Panc1 (cell line): Measurements from ENCODE around the gene HBS1L. TPM values are rescaled to one million over a fixed set of nuclear protein-coding genes. Genes with fewer than 3 reads are reported as not detected.

ENCODE experiments used
- ATAC-seq: fragments of 200-7000 bp; cut with Tn5 transposase; 2 replicates; pipeline ENCODE4 v1.9.1; 2020; ENCODE audit warnings: mild to moderate bottlenecking, moderate library complexity
- BruUV-seq: library from RNA; stranded (reverse); fragments of 400-500 nt; replicated peaks from 2 replicates; lab custom pipeline; 2021; lab: Mats Ljungman, UMichigan
- CTCF ChIA-PET: fragments of 300-600 bp; sonication (Branson Sonifier 250); formaldehyde crosslinking; loops from one replicate; lab custom pipeline; 2022; ENCODE audit warnings: antibody characterized with exemption; lab: Charles Lee
- POLR2A ChIA-PET: fragments of 300-600 bp; sonication (Branson Sonifier 250); formaldehyde crosslinking; loops from one replicate; lab custom pipeline; 2022; ENCODE audit warnings: antibody characterized with exemption; lab: Charles Lee
- DNase-seq: peaks from one replicate; pipeline ENCODE4 v3.0.0-alpha.2; 2010; ENCODE audit warnings: low read depth, low spot score
- H3K27ac ChIP-seq: 2 replicates; pipeline ENCODE4 v1.5.1; 2011; ENCODE audit warnings: mild to moderate bottlenecking, low read length, inconsistent platforms
- H3K27me3 ChIP-seq: fragments of 200-500 bp; sonication (Bioruptor generic); 2 replicates; pipeline ENCODE4 v1.6.0; 2014; ENCODE audit warnings: low read length, inconsistent platforms; ENCODE audit not compliant: control insufficient read depth, insufficient read depth
- H3K36me3 ChIP-seq: fragments of 200-500 bp; sonication (Bioruptor generic); 2 replicates; pipeline ENCODE4 v1.5.1; 2014; ENCODE audit warnings: inconsistent platforms, mild to moderate bottlenecking, low read length, moderate library complexity; ENCODE audit not compliant: control insufficient read depth, insufficient read depth
- H3K4me1 ChIP-seq: 2 replicates; pipeline ENCODE4 v1.5.1; 2011; ENCODE audit warnings: inconsistent platforms, mild to moderate bottlenecking, low read length, moderate library complexity; ENCODE audit not compliant: control insufficient read depth, insufficient read depth
- H3K4me3 ChIP-seq, 2 experiments: 2 replicates each; pipeline ENCODE4 v1.5.1; 2011 to 2012; ENCODE audit warnings: low read depth in 2 of 2, low read length in 2 of 2, mild to moderate bottlenecking in 2 of 2, inconsistent platforms in 1 of 2, moderate library complexity in 1 of 2
- H3K9me3 ChIP-seq: fragments of 200-500 bp; sonication (Bioruptor generic); 2 replicates; pipeline ENCODE4 v1.5.1; 2014; ENCODE audit warnings: low read depth, mild to moderate bottlenecking, inconsistent platforms, low read length, moderate library complexity; ENCODE audit not compliant: control insufficient read depth, insufficient read depth
- POLR2AphosphoS5 ChIP-seq: IDR thresholded peaks from 2 replicates; pipeline ENCODE4 v1.6.1; 2012; ENCODE audit warnings: mild to moderate bottlenecking, low read depth, low read length, moderate library complexity
- SIN3A ChIP-seq: IDR thresholded peaks from 2 replicates; pipeline ENCODE4 v1.6.1; 2012; ENCODE audit warnings: low read depth, mild to moderate bottlenecking, low read length, moderate library complexity, borderline replicate concordance; ENCODE audit not compliant: insufficient read depth
- TCF7L2 ChIP-seq: IDR thresholded peaks from 2 replicates; pipeline ENCODE4 v1.6.1; 2011; ENCODE audit warnings: mild to moderate bottlenecking, low read depth, low read length, inconsistent platforms
- in situ Hi-C: cut with HindIII; loops from 2 replicates; pipeline ENCODE4 v1.10.0; 2016; ENCODE audit warnings: low sequenced_read_pairs, low pct_unique_long_range_greater_than_20kb
- intact Hi-C: fragments of 100-400 bp; cut with micrococcal nuclease; formaldehyde crosslinking; loops from one replicate; pipeline ENCODE4 v1.10.0; 2022; ENCODE audit not compliant: unreplicated experiment
- total RNA-seq: library from RNA; stranded (reverse); gene quantifications from one replicate; pipeline ENCODE4 v1.2.1, GENCODE V29; 2021; ENCODE audit not compliant: unreplicated experiment
- TF ChIP-seq, protein P1 (sequence below): fragments of 450-650 bp; IDR thresholded peaks from 2 replicates; pipeline ENCODE4 v1.5.1; 2017; ENCODE audit warnings: mild to moderate bottlenecking
- TF ChIP-seq, protein P2 (sequence below), 2 experiments: IDR thresholded peaks; 2 replicates each; pipeline ENCODE4 v1.6.1; 2011 to 2012; ENCODE audit warnings: low read depth in 2 of 2, control low read depth in 1 of 2, low read length in 1 of 2, mild to moderate bottlenecking in 1 of 2, moderate library complexity in 1 of 2; ENCODE audit not compliant: insufficient read depth in 1 of 2

HBS1L gene
- total RNA-seq, 1 experiment from 2014 or later, result 79.2 TPM

DNA sequence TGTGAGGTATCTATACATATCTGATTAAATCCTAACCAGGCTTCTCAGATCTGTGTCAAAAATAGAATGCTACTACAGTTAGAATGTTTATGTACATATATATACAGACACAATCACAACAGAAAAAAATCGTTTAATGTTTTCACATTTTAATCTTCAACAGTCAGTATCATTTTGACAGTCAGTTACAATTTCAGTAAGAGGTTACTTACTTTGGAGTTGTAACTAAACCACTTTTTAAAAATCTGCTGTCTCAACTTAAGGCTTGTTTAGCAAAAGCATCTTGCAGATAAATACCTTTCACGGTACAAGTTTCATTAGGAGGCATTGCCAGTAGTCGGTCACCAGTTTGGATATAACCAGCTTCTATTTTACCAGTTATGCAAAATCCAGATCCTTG lies 72.5 kb downstream of the HBS1L start:
- in situ Hi-C loops (no loop called here), intact Hi-C loops (no loop called here)
- ATAC-seq (no peak), DNase-seq (no peak)
- no peaks in the 10 kb centered on the region for H3K4me1 ChIP-seq
- CTCF ChIA-PET, result no interaction called here
- H3K4me3 ChIP-seq, result no peak overlapping the region
- H3K27me3 ChIP-seq, result no peaks in the 10 kb centered on the region
- peaks cover 40% of the 10 kb centered on the region for H3K36me3 ChIP-seq
- TF ChIP-seq POLR2AphosphoS5 (no peak), SIN3A (no peak), TCF7L2 (no peak)
- TF ChIP-seq, protein P1, sequence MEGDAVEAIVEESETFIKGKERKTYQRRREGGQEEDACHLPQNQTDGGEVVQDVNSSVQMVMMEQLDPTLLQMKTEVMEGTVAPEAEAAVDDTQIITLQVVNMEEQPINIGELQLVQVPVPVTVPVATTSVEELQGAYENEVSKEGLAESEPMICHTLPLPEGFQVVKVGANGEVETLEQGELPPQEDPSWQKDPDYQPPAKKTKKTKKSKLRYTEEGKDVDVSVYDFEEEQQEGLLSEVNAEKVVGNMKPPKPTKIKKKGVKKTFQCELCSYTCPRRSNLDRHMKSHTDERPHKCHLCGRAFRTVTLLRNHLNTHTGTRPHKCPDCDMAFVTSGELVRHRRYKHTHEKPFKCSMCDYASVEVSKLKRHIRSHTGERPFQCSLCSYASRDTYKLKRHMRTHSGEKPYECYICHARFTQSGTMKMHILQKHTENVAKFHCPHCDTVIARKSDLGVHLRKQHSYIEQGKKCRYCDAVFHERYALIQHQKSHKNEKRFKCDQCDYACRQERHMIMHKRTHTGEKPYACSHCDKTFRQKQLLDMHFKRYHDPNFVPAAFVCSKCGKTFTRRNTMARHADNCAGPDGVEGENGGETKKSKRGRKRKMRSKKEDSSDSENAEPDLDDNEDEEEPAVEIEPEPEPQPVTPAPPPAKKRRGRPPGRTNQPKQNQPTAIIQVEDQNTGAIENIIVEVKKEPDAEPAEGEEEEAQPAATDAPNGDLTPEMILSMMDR, result no peak
- TF ChIP-seq, protein P2, sequence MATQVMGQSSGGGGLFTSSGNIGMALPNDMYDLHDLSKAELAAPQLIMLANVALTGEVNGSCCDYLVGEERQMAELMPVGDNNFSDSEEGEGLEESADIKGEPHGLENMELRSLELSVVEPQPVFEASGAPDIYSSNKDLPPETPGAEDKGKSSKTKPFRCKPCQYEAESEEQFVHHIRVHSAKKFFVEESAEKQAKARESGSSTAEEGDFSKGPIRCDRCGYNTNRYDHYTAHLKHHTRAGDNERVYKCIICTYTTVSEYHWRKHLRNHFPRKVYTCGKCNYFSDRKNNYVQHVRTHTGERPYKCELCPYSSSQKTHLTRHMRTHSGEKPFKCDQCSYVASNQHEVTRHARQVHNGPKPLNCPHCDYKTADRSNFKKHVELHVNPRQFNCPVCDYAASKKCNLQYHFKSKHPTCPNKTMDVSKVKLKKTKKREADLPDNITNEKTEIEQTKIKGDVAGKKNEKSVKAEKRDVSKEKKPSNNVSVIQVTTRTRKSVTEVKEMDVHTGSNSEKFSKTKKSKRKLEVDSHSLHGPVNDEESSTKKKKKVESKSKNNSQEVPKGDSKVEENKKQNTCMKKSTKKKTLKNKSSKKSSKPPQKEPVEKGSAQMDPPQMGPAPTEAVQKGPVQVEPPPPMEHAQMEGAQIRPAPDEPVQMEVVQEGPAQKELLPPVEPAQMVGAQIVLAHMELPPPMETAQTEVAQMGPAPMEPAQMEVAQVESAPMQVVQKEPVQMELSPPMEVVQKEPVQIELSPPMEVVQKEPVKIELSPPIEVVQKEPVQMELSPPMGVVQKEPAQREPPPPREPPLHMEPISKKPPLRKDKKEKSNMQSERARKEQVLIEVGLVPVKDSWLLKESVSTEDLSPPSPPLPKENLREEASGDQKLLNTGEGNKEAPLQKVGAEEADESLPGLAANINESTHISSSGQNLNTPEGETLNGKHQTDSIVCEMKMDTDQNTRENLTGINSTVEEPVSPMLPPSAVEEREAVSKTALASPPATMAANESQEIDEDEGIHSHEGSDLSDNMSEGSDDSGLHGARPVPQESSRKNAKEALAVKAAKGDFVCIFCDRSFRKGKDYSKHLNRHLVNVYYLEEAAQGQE (IDR thresholded peaks at IDR 0.05; ENCODE audit: insufficient read depth in 1 of 2, low read depth in 2 of 2, low read length in 1 of 2), result no peak
- no TSS peak for BruUV-seq
- no peak overlapping the region for H3K27ac ChIP-seq
- POLR2A ChIA-PET, result no interaction called here
- no peaks in the 10 kb centered on the region for H3K9me3 ChIP-seq

DNA sequence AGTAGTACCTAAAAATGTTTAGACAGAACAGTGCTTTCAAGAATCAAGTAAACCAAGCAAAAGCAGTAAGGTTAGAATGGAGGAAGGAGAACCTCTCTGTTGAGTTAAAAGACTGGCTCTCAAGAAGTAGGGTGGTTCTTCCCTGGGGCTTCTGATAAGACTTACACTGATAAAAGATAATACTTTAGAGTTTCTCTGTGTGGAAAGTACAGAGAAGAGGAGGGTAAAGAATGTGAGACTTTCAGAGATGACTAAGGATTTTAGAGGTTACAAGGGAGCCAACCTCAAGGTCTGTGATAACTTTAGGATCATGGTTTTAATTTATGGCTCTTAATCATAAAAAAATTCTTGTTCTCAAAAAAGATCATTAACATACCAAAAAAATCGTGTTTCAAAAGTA lies 73.8 kb downstream of the HBS1L start:
- ChIA-PET CTCF (no interaction called here), POLR2A (no interaction called here)
- BruUV-seq, result no TSS peak
- in situ Hi-C loops (no loop called here), intact Hi-C loops (no loop called here)
- Histone ChIP-seq H3K4me3 (no peak overlapping the region), H3K9me3 (no peaks in the 10 kb centered on the region), H3K36me3 (peaks cover 39% of the 10 kb centered on the region), H3K4me1 (no peaks in the 10 kb centered on the region), H3K27me3 (no peaks in the 10 kb centered on the region), H3K27ac (no peak overlapping the region)
- DNase-seq (no peak), ATAC-seq (no peak)
- no peak for TF ChIP-seq SIN3A
- TF ChIP-seq, protein P2 (IDR thresholded peaks at IDR 0.05; ENCODE audit: insufficient read depth in 1 of 2, low read depth in 2 of 2, low read length in 1 of 2), result no peak
- TF ChIP-seq TCF7L2, result no peak
- TF ChIP-seq POLR2AphosphoS5, result no peak
- TF ChIP-seq, protein P1, result no peak
